IMR-90 (cell line): Measurements from ENCODE around the gene HOXC10. TPM values are rescaled to one million over a fixed set of nuclear protein-coding genes. Genes with fewer than 3 reads are reported as not detected.

Source experiments
- ATAC-seq: fragments of 200-7000 bp; cut with Tn5 transposase; 2 replicates; pipeline ENCODE4 v1.9.1; 2020; ENCODE audit warnings: low read depth, mild to moderate bottlenecking, moderate library complexity
- BruUV-seq: library from RNA; stranded (reverse); fragments of 400-500 nt; replicated peaks from 2 replicates; lab custom pipeline; 2021; lab: Mats Ljungman, UMichigan
- CTCF ChIA-PET: fragments of 300-600 bp; formaldehyde crosslinking; extraction: SDS; loops from one replicate; lab custom pipeline; 2021; ENCODE audit warnings: antibody characterized with exemption; lab: Yijun Ruan, JAX
- POLR2A ChIA-PET: fragments of 300-600 bp; sonication (Branson Sonifier 250); formaldehyde crosslinking; loops from one replicate; lab custom pipeline; 2022; ENCODE audit warnings: antibody characterized with exemption; ENCODE audit not compliant: unreplicated experiment; lab: Charles Lee
- DNase-seq: peaks from one replicate; pipeline ENCODE4 v3.0.0; 2013
- H2AFZ ChIP-seq: replicated peaks from 2 replicates; pipeline ENCODE3; 2013; ENCODE audit warnings: low read length, mild to moderate bottlenecking; ENCODE audit not compliant: poor library complexity
- H2AK5ac ChIP-seq: 2 replicates; pipeline ENCODE4 v1.6.1; 2013; ENCODE audit warnings: low read depth, low read length, inconsistent platforms
- H2AK9ac ChIP-seq: replicated peaks from 2 replicates; pipeline ENCODE3; 2013; ENCODE audit warnings: mild to moderate bottlenecking, low read depth, low read length, moderate library complexity; ENCODE audit not compliant: poor library complexity
- H2BK120ac ChIP-seq: 2 replicates; pipeline ENCODE4 v1.6.1; 2013; ENCODE audit warnings: low read depth, low read length, inconsistent platforms
- H2BK15ac ChIP-seq: 3 replicates; pipeline ENCODE4 v1.6.1; 2013; ENCODE audit warnings: low read depth, low read length, inconsistent platforms
- H2BK20ac ChIP-seq: 2 replicates; pipeline ENCODE4 v1.6.1; 2013; ENCODE audit warnings: low read depth, mild to moderate bottlenecking, inconsistent platforms, low read length, moderate library complexity
- H2BK5ac ChIP-seq: 2 replicates; pipeline ENCODE4 v1.6.1; 2013; ENCODE audit warnings: mild to moderate bottlenecking, low read depth, low read length, inconsistent platforms; ENCODE audit not compliant: poor library complexity, severe bottlenecking
- H3K14ac ChIP-seq: replicated peaks from 2 replicates; pipeline ENCODE4 v1.6.1; 2013; ENCODE audit warnings: low read depth, low read length, inconsistent platforms
- H3K18ac ChIP-seq: 2 replicates; pipeline ENCODE4 v1.6.1; 2013; ENCODE audit warnings: low read depth, low read length, control low read depth
- H3K23ac ChIP-seq: 2 replicates; pipeline ENCODE4 v1.6.1; 2013; ENCODE audit warnings: low read depth, low read length, inconsistent platforms
- H3K27ac ChIP-seq: 2 replicates; pipeline ENCODE4 v1.5.1; 2013; ENCODE audit warnings: mild to moderate bottlenecking, control low read depth, low read length; ENCODE audit not compliant: insufficient read depth
- H3K27me3 ChIP-seq: 2 replicates; pipeline ENCODE4 v1.6.1; 2013; ENCODE audit warnings: low read length; ENCODE audit not compliant: control insufficient read depth, insufficient read depth
- H3K36me3 ChIP-seq: 2 replicates; pipeline ENCODE4 v1.6.1; 2013; ENCODE audit warnings: low read length, mixed read lengths; ENCODE audit not compliant: control insufficient read depth, insufficient read depth
- H3K4ac ChIP-seq: 2 replicates; pipeline ENCODE4 v1.6.1; 2013; ENCODE audit warnings: low read depth, low read length, inconsistent platforms
- H3K4me1 ChIP-seq: 2 replicates; pipeline ENCODE4 v1.6.1; 2013; ENCODE audit warnings: low read length, mixed read lengths; ENCODE audit not compliant: control insufficient read depth, insufficient read depth
- H3K4me2 ChIP-seq: 2 replicates; pipeline ENCODE4 v1.6.1; 2013; ENCODE audit warnings: low read depth, mild to moderate bottlenecking, control low read depth, low read length, moderate library complexity
- H3K4me3 ChIP-seq: 2 replicates; pipeline ENCODE4 v1.5.1; 2013; ENCODE audit warnings: low read depth, mild to moderate bottlenecking, control low read depth, low read length, moderate library complexity; ENCODE audit not compliant: insufficient read depth
- H3K56ac ChIP-seq: 2 replicates; pipeline ENCODE4 v1.6.1; 2013; ENCODE audit warnings: low read length, inconsistent platforms; ENCODE audit not compliant: insufficient read depth; ENCODE audit errors: extremely low read depth
- H3K79me1 ChIP-seq, 2 experiments: 2 replicates each; pipeline ENCODE4 v1.6.1; 2013; ENCODE audit warnings: low read length in 2 of 2, inconsistent platforms in 1 of 2, low read depth in 1 of 2
- H3K9ac ChIP-seq: 2 replicates; pipeline ENCODE4 v1.6.1; 2013; ENCODE audit warnings: low read depth, low read length, control low read depth
- H3K9me1 ChIP-seq: 2 replicates; pipeline ENCODE4 v1.6.1; 2013; ENCODE audit warnings: low read length, inconsistent platforms; ENCODE audit not compliant: insufficient read depth
- H3K9me3 ChIP-seq: 2 replicates; pipeline ENCODE4 v1.6.1; 2013; ENCODE audit warnings: low read length; ENCODE audit not compliant: control insufficient read depth, insufficient read depth
- H4K20me1 ChIP-seq: 2 replicates; pipeline ENCODE4 v1.6.1; 2013; ENCODE audit warnings: low read length, inconsistent platforms; ENCODE audit not compliant: insufficient read depth
- H4K5ac ChIP-seq: 2 replicates; pipeline ENCODE4 v1.6.1; 2013; ENCODE audit warnings: mild to moderate bottlenecking, low read depth, low read length, control low read depth
- H4K8ac ChIP-seq, 2 experiments: 2 replicates each; pipeline ENCODE4 v1.6.1; 2013; ENCODE audit warnings: low read depth in 2 of 2, low read length in 2 of 2, control low read depth in 1 of 2, inconsistent platforms in 1 of 2
- H4K91ac ChIP-seq: 2 replicates; pipeline ENCODE4 v1.6.1; 2013; ENCODE audit warnings: low read depth, low read length, inconsistent platforms; ENCODE audit not compliant: insufficient read depth
- CHD1 ChIP-seq: IDR thresholded peaks from 2 replicates; pipeline ENCODE4 v1.6.1; 2012; ENCODE audit warnings: low read depth, low read length, improper control_type of control experiment
- MXI1 ChIP-seq: IDR thresholded peaks from 2 replicates; pipeline ENCODE4 v1.6.1; 2012; ENCODE audit warnings: low read depth, mild to moderate bottlenecking, low read length, moderate library complexity, borderline replicate concordance
- RCOR1 ChIP-seq: IDR thresholded peaks from 2 replicates; pipeline ENCODE4 v1.6.1; 2012; ENCODE audit warnings: mild to moderate bottlenecking, low read length, improper control_type of control experiment; ENCODE audit not compliant: insufficient replicate concordance
- RFX5 ChIP-seq: IDR thresholded peaks from 2 replicates; pipeline ENCODE4 v1.8.0; 2012; ENCODE audit warnings: low read depth, mild to moderate bottlenecking, low read length, moderate library complexity
- WGBS, 2 experiments: methylation state at CpG; one replicate each; pipeline versions ENCODE4 v1.1.5 to v1.1.7; 2013; ENCODE audit warnings: missing lambda C conversion rate in 2 of 2; ENCODE audit not compliant: insufficient read length in 1 of 2; ENCODE audit errors: extremely low coverage in 2 of 2; 5-methylcytosine and 5-hydroxymethylcytosine counted together
- dilution Hi-C: fragments of 300-500 bp; cut with HindIII; formaldehyde crosslinking; loops from one replicate; pipeline ENCODE4 v1.14.3; 2018; ENCODE audit warnings: low sequenced_read_pairs; ENCODE audit not compliant: unreplicated experiment
- in situ Hi-C: fragments of 300-500 bp; cut with MboI; formaldehyde crosslinking; loops from 3 replicates; pipeline ENCODE4 v1.14.3; 2019; ENCODE audit warnings: low sequenced_read_pairs, inconsistent platforms, mixed read lengths
- intact Hi-C: fragments of 100-400 bp; cut with micrococcal nuclease; formaldehyde crosslinking; loops from 2 replicates; pipeline ENCODE4 v1.10.0; 2022
- polyA plus RNA-seq, 3 experiments: library from polyadenylated mRNA; depleted of rRNA; stranded (reverse); fragments of >200 nt; gene quantifications; 2 replicates each; pipeline ENCODE4 v1.2.3, GENCODE V29; 2012; ENCODE audit warnings: low replicate concordance in 1 of 3
- total RNA-seq: library from RNA; depleted of rRNA; stranded (reverse); fragments of >200 nt; gene quantifications from 2 replicates; pipeline ENCODE4 v1.2.3, GENCODE V29; 2012

The HOXC10 gene
- total and polyA plus RNA-seq, 2 of the 4 experiments (the other 2 are of a cell fraction): 0.15 TPM; not detected in 1

GRCh38 chr12:54009171-54010052 is 24.5 kb downstream of the HOXC10 start:
- no peaks in the 10 kb centered on the region for H3K36me3 ChIP-seq
- ChIA-PET POLR2A (no interaction called here), CTCF (interaction anchor here (0.7 to 3.1 kb wide), 6 partner anchors 29 to 198 kb away, joined by 3 to 19 read pairs (median 6); no protein-coding TSS in a partner anchor)
- in situ Hi-C loops: loop anchor here (5.0 kb wide), 1 partner anchor 183 kb away; no protein-coding TSS in a partner anchor
- no peak overlapping the region for H2BK5ac ChIP-seq
- BruUV-seq: no TSS peak
- H2AFZ ChIP-seq: peak overlapping the region; percentile 77
- H4K8ac ChIP-seq: no peak overlapping the region
- H4K20me1 ChIP-seq: no peaks in the 10 kb centered on the region
- no peak overlapping the region; the same call in 1 of the 2 replicates for H3K14ac ChIP-seq
- dilution Hi-C loops: no loop called here
- H3K9me1 ChIP-seq: no peaks in the 10 kb centered on the region
- H2AK9ac ChIP-seq: peak overlapping the region; percentile 59
- peaks cover 88% of the 10 kb centered on the region for H3K27me3 ChIP-seq
- H3K4ac ChIP-seq: no peak overlapping the region
- H4K5ac ChIP-seq: no peak overlapping the region
- H2BK15ac ChIP-seq: no peak overlapping the region
- ATAC-seq (peak; percentile 42), DNase-seq (no peak)
- no peaks in the 10 kb centered on the region for H3K79me1 ChIP-seq
- no peak overlapping the region for H2BK20ac ChIP-seq
- H3K9me3 ChIP-seq: no peaks in the 10 kb centered on the region
- H3K27ac ChIP-seq: no peak overlapping the region
- H3K4me1 ChIP-seq: no peaks in the 10 kb centered on the region
- no peak overlapping the region for H2BK120ac ChIP-seq
- WGBS, 2 experiments: 2% methylated on average over 14 of the region's 51 CpGs; no CpG with 5 or more reads in 1 of the 2 experiments
- no peak for TF ChIP-seq CHD1
- no peak for TF ChIP-seq RCOR1
- TF ChIP-seq MXI1: peak; percentile 51; the same call in 1 of the 2 replicates
- TF ChIP-seq RFX5: no peak
- H3K9ac ChIP-seq: no peak overlapping the region
- H3K4me3 ChIP-seq: no peak overlapping the region
- peak overlapping the region; percentile 66; the same call in 1 of the 2 replicates for H3K23ac ChIP-seq
- no peak overlapping the region for H2AK5ac ChIP-seq
- peak overlapping the region; percentile 11; the same call in 1 of the 2 replicates for H3K4me2 ChIP-seq
- no peak overlapping the region for H3K18ac ChIP-seq
- intact Hi-C loops: loop anchor here (10.0 kb wide), 1 partner anchor 305 kb away; no protein-coding TSS in a partner anchor
- H4K91ac ChIP-seq: no peak overlapping the region
- no peak overlapping the region; the same call in 1 of the 2 replicates for H3K56ac ChIP-seq
